A549 (cell line): Measurements from ENCODE around the gene NTSR1.

Source experiments
- BHLHE40 ChIP-seq: IDR thresholded peaks from 2 replicates; pipeline ENCODE4 v1.6.1; 2012; ENCODE audit warnings: low read depth, low read length, inconsistent platforms
- CBX2 ChIP-seq: fragments of 200-600 bp; sonication (generic); IDR thresholded peaks from 2 replicates; pipeline ENCODE4 v1.6.1; 2016; ENCODE audit warnings: low read depth, mild to moderate bottlenecking, borderline replicate concordance
- CHD2 ChIP-seq: fragments of 150-350 bp; IDR thresholded peaks from 2 replicates; pipeline ENCODE4 v1.6.1; 2014; ENCODE audit warnings: low read length; ENCODE audit not compliant: partially characterized antibody
- CTCF ChIP-seq: fragments of >200 bp; sonication (Bioruptor Twin); formaldehyde crosslinking; IDR thresholded peaks from 3 replicates; pipeline ENCODE4 v1.5.1; 2016
- EHMT2 ChIP-seq: fragments of 200-600 bp; sonication (generic); IDR thresholded peaks from 2 replicates; pipeline ENCODE4 v1.6.1; 2016; ENCODE audit warnings: antibody characterized with exemption, low read depth, mild to moderate bottlenecking, moderate library complexity
- KDM5A ChIP-seq: fragments of 200-600 bp; sonication (generic); IDR thresholded peaks from 2 replicates; pipeline ENCODE4 v1.6.1; 2016; ENCODE audit warnings: antibody characterized with exemption, mild to moderate bottlenecking
- MAX ChIP-seq: IDR thresholded peaks from 2 replicates; pipeline ENCODE4 v1.6.1; 2012
- MYC ChIP-seq: IDR thresholded peaks from 2 replicates; pipeline ENCODE4 v1.6.1; 2012; ENCODE audit warnings: mild to moderate bottlenecking, inconsistent platforms, low read length, improper control_type of control experiment, borderline replicate concordance
- POLR2A ChIP-seq: IDR thresholded peaks from 2 replicates; pipeline ENCODE4 v1.6.1; 2012; ENCODE audit warnings: mild to moderate bottlenecking, low read length
- RAD21 ChIP-seq, 2 experiments: fragments of >200 bp in 1 of 2; sonication (Bioruptor Twin) in 1 of 2; formaldehyde crosslinking in 1 of 2; IDR thresholded peaks in 1 of 2; conservative IDR thresholded peaks in 1 of 2; 2 replicates in 1 of 2; 3 replicates in 1 of 2; pipeline ENCODE4 v1.6.1; 2012 to 2018; ENCODE audit warnings: inconsistent platforms in 1 of 2
- RFX5 ChIP-seq: fragments of 450-650 bp; IDR thresholded peaks from 2 replicates; pipeline ENCODE4 v1.7.1; 2014; ENCODE audit warnings: antibody characterized with exemption, mild to moderate bottlenecking, moderate library complexity
- SMC3 ChIP-seq: fragments of >200 bp; sonication (Bioruptor Twin); formaldehyde crosslinking; IDR thresholded peaks from 3 replicates; pipeline ENCODE4 v1.6.1; 2018; ENCODE audit warnings: inconsistent platforms
- TF ChIP-seq, protein P1 (sequence below): fragments of 450-650 bp; IDR thresholded peaks from 2 replicates; pipeline ENCODE4 v1.6.1; 2014; ENCODE audit warnings: antibody characterized with exemption
- TF ChIP-seq, protein P2 (sequence below): fragments of 200-600 bp; sonication (generic); IDR thresholded peaks from 2 replicates; pipeline ENCODE4 v1.6.1; 2016; ENCODE audit warnings: antibody characterized with exemption, mild to moderate bottlenecking, moderate library complexity

- TF ChIP-seq CTCF, result no peak
- no peak for TF ChIP-seq RAD21 (conservative IDR thresholded peaks at IDR 0.05 in 1 of 2, IDR thresholded peaks at IDR 0.05 in 1 of 2)
- TF ChIP-seq MAX, result no peak
- TF ChIP-seq CBX2, result no peak
- no peak for TF ChIP-seq RFX5
- no peak for TF ChIP-seq BHLHE40
- no peak for TF ChIP-seq EHMT2
- TF ChIP-seq CHD2, result no peak
- TF ChIP-seq, protein P1, sequence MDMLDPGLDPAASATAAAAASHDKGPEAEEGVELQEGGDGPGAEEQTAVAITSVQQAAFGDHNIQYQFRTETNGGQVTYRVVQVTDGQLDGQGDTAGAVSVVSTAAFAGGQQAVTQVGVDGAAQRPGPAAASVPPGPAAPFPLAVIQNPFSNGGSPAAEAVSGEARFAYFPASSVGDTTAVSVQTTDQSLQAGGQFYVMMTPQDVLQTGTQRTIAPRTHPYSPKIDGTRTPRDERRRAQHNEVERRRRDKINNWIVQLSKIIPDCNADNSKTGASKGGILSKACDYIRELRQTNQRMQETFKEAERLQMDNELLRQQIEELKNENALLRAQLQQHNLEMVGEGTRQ, result no peak
- TF ChIP-seq KDM5A, result no peak
- no peak for TF ChIP-seq POLR2A
- no peak for TF ChIP-seq SMC3
- TF ChIP-seq, protein P2, sequence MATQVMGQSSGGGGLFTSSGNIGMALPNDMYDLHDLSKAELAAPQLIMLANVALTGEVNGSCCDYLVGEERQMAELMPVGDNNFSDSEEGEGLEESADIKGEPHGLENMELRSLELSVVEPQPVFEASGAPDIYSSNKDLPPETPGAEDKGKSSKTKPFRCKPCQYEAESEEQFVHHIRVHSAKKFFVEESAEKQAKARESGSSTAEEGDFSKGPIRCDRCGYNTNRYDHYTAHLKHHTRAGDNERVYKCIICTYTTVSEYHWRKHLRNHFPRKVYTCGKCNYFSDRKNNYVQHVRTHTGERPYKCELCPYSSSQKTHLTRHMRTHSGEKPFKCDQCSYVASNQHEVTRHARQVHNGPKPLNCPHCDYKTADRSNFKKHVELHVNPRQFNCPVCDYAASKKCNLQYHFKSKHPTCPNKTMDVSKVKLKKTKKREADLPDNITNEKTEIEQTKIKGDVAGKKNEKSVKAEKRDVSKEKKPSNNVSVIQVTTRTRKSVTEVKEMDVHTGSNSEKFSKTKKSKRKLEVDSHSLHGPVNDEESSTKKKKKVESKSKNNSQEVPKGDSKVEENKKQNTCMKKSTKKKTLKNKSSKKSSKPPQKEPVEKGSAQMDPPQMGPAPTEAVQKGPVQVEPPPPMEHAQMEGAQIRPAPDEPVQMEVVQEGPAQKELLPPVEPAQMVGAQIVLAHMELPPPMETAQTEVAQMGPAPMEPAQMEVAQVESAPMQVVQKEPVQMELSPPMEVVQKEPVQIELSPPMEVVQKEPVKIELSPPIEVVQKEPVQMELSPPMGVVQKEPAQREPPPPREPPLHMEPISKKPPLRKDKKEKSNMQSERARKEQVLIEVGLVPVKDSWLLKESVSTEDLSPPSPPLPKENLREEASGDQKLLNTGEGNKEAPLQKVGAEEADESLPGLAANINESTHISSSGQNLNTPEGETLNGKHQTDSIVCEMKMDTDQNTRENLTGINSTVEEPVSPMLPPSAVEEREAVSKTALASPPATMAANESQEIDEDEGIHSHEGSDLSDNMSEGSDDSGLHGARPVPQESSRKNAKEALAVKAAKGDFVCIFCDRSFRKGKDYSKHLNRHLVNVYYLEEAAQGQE, result no peak
- TF ChIP-seq MYC, result no peak
These were observed 41.7 kb upstream of the NTSR1 start for GRCh38 chr20:62666736-62667529.
